ENCODE data around the gene C12orf50.
"Not testable (repeated sequence)": the region's sequence is repeated elsewhere in the genome, so short reads cannot be mapped to it uniquely, and the experiment has no call there.

C12orf50 gene

DNA sequence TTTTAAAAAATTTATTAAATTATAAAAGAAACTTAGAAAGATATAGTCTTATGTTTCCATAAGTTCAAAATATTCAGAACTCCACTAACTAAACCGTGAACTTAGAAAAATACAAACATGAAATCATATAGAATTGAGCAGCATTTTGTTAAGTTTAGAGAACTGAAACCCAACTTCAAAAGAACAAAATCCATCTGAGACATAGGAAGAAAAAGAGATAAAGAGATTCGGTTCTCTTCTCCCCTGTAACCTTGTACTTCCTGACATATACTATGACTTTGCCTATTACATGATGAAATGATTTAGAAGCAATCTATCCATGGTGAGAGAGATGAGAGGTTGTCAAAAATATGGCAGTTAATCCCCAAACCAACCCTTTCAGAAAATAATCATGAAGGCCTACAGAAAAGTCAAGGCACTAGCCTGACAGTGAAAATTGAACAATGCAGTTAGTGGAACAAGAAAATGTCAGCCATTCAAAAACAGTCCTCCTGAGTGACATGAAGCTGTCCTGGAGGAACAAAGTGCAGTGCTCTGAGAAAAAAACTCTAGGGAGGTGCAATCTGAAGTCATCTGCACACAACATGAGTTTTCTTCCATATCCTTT, 44.0 kb downstream of the C12orf50 start:
- no peak for DNase-seq

DNA sequence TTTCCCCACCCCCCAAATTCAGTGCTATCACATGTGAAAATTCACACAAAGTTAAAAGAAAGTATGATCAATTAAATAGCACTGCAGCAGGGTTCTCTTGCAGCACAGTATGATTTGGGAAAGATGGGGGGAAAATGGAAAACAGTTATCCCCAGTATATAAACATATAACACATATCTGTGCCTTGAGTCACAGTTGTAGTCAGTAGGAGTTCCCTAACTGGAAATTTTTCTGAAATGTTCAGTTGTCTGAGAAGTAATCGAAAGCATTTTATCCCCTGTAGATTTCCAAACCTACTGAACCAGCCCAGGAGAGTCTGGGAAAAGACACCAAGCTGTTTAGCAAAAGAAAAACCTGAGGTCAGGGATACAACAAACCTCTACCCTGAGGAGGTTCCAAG, 47.0 kb downstream of the C12orf50 start:
- DNase-seq = no peak

GRCh38 chr12:87981495-87981894, 47.7 kb downstream of the C12orf50 start:
- DNase-seq = no peak

GRCh38 chr12:87975879-87976278, 53.3 kb downstream of the C12orf50 start:
- DNase-seq = no peak

DNA sequence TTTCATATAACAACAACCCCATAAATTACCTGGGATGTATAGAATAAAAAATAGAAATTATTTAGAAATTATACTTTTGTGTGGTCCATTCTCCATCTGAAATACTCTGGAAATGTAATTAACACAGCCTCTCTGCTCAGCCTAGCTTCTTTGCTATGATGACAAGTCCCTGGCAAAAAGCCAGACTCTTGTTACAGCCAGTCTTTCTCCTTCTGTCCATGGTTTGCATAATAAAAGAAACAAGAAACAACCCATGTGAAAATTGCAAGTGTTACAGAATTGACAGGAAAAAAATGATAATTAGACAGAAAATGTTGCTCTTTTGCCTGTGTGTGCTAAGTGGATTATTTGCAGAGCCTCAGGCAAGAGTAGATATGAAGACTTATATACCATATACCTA, 61.3 kb downstream of the C12orf50 start:
- DNase-seq = no peak

- no peak for DNase-seq
These were observed 68.6 kb downstream of the C12orf50 start for GRCh38 chr12:87960566-87960965.

- not testable (repeated sequence) for DNase-seq
These were observed 75.2 kb downstream of the C12orf50 start for GRCh38 chr12:87954028-87954427.

- DNase-seq = no peak
These were observed 75.8 kb downstream of the C12orf50 start for GRCh38 chr12:87953256-87953860.

- DNase-seq = no peak
These were observed 76.4 kb downstream of the C12orf50 start for GRCh38 chr12:87952850-87953249.

DNA sequence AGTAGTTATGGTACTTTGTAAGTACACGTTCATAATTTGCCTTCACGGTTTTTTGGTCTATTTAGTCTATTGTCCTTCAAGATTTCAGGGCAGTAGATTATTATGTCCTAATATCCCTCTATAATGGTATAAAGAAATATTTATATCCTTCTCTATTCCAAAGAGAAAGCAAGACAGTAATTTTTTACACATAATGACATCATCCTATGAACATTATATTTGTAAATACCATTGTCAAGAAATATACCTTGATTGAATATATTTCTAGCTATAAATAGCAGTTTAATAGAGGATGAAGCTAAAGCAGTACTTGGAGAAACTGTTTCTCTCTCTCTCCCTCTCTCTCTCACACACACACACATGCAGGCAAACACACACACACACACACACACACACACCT, 77.0 kb downstream of the C12orf50 start:
- no peak for DNase-seq

- DNase-seq = no peak
These were observed 85.4 kb downstream of the C12orf50 start for GRCh38 chr12:87943762-87944161.

DNA sequence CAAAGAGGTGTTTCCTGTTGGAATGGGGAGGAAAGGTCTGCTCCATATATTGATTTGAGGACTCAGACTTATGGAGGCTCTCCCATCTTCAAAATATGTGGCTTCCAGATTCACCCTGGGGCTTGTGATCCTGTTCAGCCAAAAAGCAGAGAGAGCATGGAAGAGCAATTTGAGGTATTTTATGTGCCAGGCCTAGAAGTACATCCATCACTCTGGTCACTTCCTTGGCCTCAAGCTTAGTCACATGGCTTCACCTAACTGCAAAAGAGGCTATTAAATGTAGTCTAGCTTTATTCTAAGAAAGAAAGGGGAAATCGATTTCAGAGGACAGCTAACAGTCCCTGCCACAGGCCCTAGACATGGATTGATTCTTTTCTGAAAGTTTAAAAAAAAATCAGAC, 86.2 kb downstream of the C12orf50 start:
- DNase-seq = no peak

- DNase-seq = no peak
These were observed 90.0 kb downstream of the C12orf50 start for GRCh38 chr12:87939182-87939581.

DNA sequence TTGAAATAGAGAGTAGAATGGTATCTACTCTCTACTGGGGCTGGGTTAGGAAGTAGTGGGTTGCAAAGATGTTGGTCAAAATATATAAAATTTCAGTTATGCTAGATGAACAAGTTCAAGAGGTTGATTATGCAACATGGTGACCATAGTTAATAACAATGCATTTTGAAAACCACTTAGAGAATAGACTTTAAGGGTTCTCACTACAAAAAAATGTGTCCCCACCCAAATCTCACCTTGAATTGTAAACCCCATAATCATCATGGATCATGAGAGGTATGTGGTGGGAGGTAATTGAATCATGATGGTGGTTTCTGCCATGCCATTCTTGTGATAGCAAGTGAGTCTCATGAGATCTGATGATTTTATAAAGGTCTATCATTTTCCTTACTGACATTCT, 94.0 kb downstream of the C12orf50 start:
- DNase-seq = no peak

- no peak for DNase-seq
These were observed 95.2 kb downstream of the C12orf50 start for GRCh38 chr12:87933991-87934390.

- no peak for DNase-seq
These were observed 97.4 kb downstream of the C12orf50 start for GRCh38 chr12:87931812-87932211.

DNA sequence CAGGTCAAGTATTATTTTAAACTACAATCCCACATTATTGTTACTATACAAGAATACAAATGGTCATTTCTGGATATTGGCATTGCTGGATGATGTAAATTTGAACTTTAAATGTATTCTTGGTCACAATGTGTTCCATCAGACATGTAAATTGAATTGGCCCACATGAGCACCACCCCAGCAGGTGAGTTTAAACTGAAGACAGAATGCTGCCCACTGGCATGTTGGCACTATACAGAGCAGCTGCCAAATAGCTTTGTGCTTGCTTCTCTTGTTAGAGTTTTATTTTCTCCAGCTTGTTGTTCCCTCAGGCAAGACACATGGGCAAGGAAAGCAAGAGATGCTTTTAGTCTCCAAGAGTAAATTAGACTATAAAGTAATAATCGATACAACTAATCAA, 98.6 kb downstream of the C12orf50 start:
- DNase-seq = no peak

All from stimulated activated CD4-positive, alpha-beta T cell treated with anti-CD3 and anti-CD28 coated beads, Interleukin-15, amount 100 ng/mL, for 24 hours (primary cell).